Left lung (tissue), 10 donors: ENCODE data around the gene PDAP1. TPM values are rescaled to one million over a fixed set of nuclear protein-coding genes. Genes with fewer than 3 reads are reported as not detected.

ENCODE experiments used
- ATAC-seq: fragments of 200-7000 bp; cut with Tn5 transposase; one replicate; pipeline ENCODE4 v1.9.1; 2020; ENCODE audit warnings: moderate library complexity
- DNase-seq, 4 donors: peaks; one replicate each; pipeline ENCODE4 v3.0.0-alpha.2; 2013 to 2020
- H3K27ac ChIP-seq, 2 donors: fragments of 200-600 bp; sonication (generic) in 1 of 2; one replicate each; pipeline versions ENCODE4 v1.5.0 to v1.8.0; 2020 to 2021
- H3K27me3 ChIP-seq, 2 donors: fragments of 200-600 bp; sonication (generic) in 1 of 2; one replicate each; pipeline versions ENCODE4 v1.5.0 to v1.8.0; 2020 to 2021
- H3K36me3 ChIP-seq, 2 donors: fragments of 200-600 bp; sonication (generic) in 1 of 2; one replicate each; pipeline versions ENCODE4 v1.5.0 to v1.8.0; 2020 to 2021
- H3K4me1 ChIP-seq, 2 donors: fragments of 200-600 bp; one replicate each; pipeline ENCODE4 v1.8.0; 2021
- H3K4me3 ChIP-seq, 2 donors: fragments of 200-600 bp; sonication (generic) in 1 of 2; one replicate each; pipeline versions ENCODE4 v1.5.0 to v1.8.0; 2020 to 2021; ENCODE audit warnings: mild to moderate bottlenecking in 1 of 2
- H3K9me3 ChIP-seq, 2 donors: fragments of 200-600 bp; sonication (generic) in 1 of 2; one replicate each; pipeline versions ENCODE4 v1.5.0 to v1.8.0; 2020 to 2021
- intact Hi-C, 2 donors: fragments of 100-400 bp; cut with DNase I; formaldehyde crosslinking; loops; one replicate each; pipeline versions ENCODE4 v1.11.2 to v1.14.2; 2022
- polyA plus RNA-seq, 6 donors: library from polyadenylated mRNA; unstranded; fragments of 120-200 nt; gene quantifications; one replicate each; pipeline ENCODE4 v1.2.1, GENCODE V29; 2013; ENCODE audit not compliant: insufficient read length in 6 of 6
- total RNA-seq, 2 donors: library from RNA; stranded (reverse); fragmentation: NEBNext Ultra II Directional; extraction: Animal tissue kit (Norgen Biotek cat#: 25700); gene quantifications; one replicate each; pipeline ENCODE4 v1.2.1, GENCODE V29; 2021
- TF ChIP-seq, protein P1 (sequence below), 2 donors: fragments of 200-600 bp; sonication (generic) in 1 of 2; IDR thresholded peaks; one replicate each; pipeline versions ENCODE4 v1.5.0 to v1.8.0; 2021; ENCODE audit warnings: antibody characterized with exemption in 2 of 2
- donor health status: DM: no; HTN: yes; CAD: no.
- donor health status: DM: no; HTN: no; CAD: no.

PDAP1 gene
- total and polyA plus RNA-seq, 8 donors, result 68.5 to 150 (median 132) TPM

DNA sequence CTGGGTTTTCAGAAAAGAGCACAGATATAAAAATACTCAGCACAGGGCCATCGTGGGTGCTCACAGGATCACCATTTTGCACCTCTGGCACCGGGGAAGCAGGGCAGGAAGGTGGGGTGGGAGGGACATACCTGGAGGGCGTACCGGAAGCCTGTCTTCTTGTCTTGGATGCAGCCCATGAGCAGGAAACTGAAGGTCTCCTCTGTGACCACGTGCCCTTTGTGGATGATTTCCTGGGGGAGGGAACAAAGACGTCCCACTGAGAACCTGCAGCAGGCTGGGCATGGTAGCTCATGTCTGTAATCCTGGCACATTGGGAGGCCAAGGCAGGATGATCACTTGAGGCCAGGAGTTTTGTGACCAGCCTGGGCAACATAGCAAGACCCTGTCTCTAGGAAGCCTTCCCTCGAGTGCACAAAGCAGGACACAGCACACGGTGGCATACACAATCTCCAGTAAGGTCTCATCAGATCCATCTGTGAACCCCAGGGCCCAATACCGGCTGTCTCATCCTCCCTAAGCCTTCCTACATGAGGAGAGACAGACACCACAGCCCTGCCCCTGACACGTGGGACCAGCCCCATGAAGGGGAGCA is 20.7 kb upstream of the PDAP1 start:
- ATAC-seq, result no peak
- Histone ChIP-seq H3K27ac (no peak overlapping the region), H3K9me3 (no peaks in the 10 kb centered on the region), H3K4me3 (no peak overlapping the region), H3K27me3 (no peaks in the 10 kb centered on the region), H3K4me1 (no peaks in the 10 kb centered on the region), H3K36me3 (peaks cover 0 to 85% of the 10 kb centered on the region in 2 donors)
- peak in 1 of 4 donors; percentile 45 for DNase-seq
- TF ChIP-seq, protein P1, sequence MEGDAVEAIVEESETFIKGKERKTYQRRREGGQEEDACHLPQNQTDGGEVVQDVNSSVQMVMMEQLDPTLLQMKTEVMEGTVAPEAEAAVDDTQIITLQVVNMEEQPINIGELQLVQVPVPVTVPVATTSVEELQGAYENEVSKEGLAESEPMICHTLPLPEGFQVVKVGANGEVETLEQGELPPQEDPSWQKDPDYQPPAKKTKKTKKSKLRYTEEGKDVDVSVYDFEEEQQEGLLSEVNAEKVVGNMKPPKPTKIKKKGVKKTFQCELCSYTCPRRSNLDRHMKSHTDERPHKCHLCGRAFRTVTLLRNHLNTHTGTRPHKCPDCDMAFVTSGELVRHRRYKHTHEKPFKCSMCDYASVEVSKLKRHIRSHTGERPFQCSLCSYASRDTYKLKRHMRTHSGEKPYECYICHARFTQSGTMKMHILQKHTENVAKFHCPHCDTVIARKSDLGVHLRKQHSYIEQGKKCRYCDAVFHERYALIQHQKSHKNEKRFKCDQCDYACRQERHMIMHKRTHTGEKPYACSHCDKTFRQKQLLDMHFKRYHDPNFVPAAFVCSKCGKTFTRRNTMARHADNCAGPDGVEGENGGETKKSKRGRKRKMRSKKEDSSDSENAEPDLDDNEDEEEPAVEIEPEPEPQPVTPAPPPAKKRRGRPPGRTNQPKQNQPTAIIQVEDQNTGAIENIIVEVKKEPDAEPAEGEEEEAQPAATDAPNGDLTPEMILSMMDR (IDR thresholded peaks at IDR 0.05), result no peak
- intact Hi-C loops, result no loop called here

- Histone ChIP-seq H3K9me3 (no peaks in the 10 kb centered on the region), H3K4me1 (no peaks in the 10 kb centered on the region), H3K4me3 (no peak overlapping the region), H3K27ac (no peak overlapping the region), H3K36me3 (peaks cover 0 to 81% of the 10 kb centered on the region in 2 donors), H3K27me3 (no peaks in the 10 kb centered on the region)
- DNase-seq (peak in 1 of 4 donors; percentile 73), ATAC-seq (no peak)
- TF ChIP-seq, protein P1 (IDR thresholded peaks at IDR 0.05), result no peak
- intact Hi-C loops, result no loop called here
Observed at GRCh38 chr7:99424932-99425730, 16.7 kb upstream of the PDAP1 start.

DNA sequence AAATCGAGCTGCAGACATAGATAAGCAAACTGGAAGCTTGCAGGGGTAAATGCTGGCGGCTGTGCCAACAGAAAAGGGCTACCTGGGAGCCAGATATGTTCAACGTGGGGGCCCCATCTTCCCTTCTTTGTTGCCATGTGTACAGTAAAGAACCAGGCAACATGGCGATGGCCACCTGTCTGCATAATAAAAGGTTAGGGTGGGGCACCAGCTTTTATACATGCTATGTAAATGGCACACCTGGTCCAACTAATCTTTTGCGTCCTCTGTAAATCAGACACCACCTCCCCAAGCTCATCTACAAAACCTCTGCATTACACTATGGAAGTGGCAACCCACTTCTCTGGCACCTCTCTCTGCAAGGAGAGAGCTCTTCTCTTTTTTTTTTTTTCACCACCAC is 14.2 kb upstream of the PDAP1 start:
- Histone ChIP-seq H3K4me3 (no peak overlapping the region), H3K27me3 (no peaks in the 10 kb centered on the region), H3K36me3 (peaks cover 0 to 83% of the 10 kb centered on the region in 2 donors), H3K9me3 (no peaks in the 10 kb centered on the region), H3K27ac (no peak overlapping the region), H3K4me1 (no peaks in the 10 kb centered on the region)
- intact Hi-C loops, result no loop called here
- TF ChIP-seq, protein P1 (IDR thresholded peaks at IDR 0.05), result no peak
- DNase-seq (peak in 1 of 4 donors; percentile 4), ATAC-seq (no peak)

DNA sequence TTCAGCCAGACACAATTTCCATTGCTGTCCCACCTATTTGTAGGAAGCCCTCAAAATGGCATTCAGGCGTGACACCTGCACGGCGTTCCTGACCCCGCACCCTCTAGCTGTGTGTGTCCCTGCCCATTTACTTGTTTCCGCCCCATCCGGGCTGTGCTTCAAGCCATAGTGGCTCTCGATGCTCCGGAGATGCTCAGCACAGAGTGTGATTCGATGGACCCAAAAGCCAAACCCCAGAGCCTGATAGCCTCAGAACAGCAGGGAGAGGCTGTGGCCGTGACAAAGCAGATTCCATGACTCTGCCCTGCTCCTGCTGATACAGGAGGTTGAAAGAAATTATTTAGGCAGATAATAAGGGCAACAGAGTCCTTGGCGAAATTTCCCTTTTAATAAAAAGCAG is 13.8 kb upstream of the PDAP1 start:
- Histone ChIP-seq H3K27ac (no peak overlapping the region), H3K27me3 (no peaks in the 10 kb centered on the region), H3K4me1 (no peaks in the 10 kb centered on the region), H3K9me3 (no peaks in the 10 kb centered on the region), H3K4me3 (no peak overlapping the region), H3K36me3 (peaks cover 0 to 87% of the 10 kb centered on the region in 2 donors)
- DNase-seq (no peak), ATAC-seq (no peak)
- TF ChIP-seq, protein P1 (IDR thresholded peaks at IDR 0.05), result no peak
- intact Hi-C loops, result no loop called here

GRCh38 chr7:99420986-99421385 is 12.6 kb upstream of the PDAP1 start:
- H3K27ac ChIP-seq, result no peak overlapping the region
- ATAC-seq, result no peak
- no peaks in the 10 kb centered on the region for H3K27me3 ChIP-seq

More at GRCh38 chr7:99420986-99421385, 12.6 kb upstream of the PDAP1 start:
- no peak for DNase-seq
- no peaks in the 10 kb centered on the region for H3K9me3 ChIP-seq
- no peak overlapping the region for H3K4me3 ChIP-seq
- TF ChIP-seq, protein P1 (IDR thresholded peaks at IDR 0.05), result no peak
- H3K4me1 ChIP-seq, result no peaks in the 10 kb centered on the region
- H3K36me3 ChIP-seq, result peaks cover 0 to 95% of the 10 kb centered on the region in 2 donors
- intact Hi-C loops, result no loop called here
